NCI-H446 (cell line): Measurements from ENCODE around the gene MYH15.
"Not testable (repeated sequence)": the region's sequence is repeated elsewhere in the genome, so short reads cannot be mapped to it uniquely, and the experiment has no call there.

ENCODE experiments used
- DNase-seq, 2 experiments: peaks; one replicate each; lab custom pipeline; 2025; lab: John Stamatoyannopoulos, UW

The MYH15 gene

GRCh38 chr3:108388136-108389132 lies 122.0 kb downstream of the MYH15 start:
- DNase-seq, result peak in 1 of 2 experiments; percentile 53

GRCh38 chr3:108387063-108387462 lies 123.3 kb downstream of the MYH15 start:
- DNase-seq, result no peak

GRCh38 chr3:108383306-108383705 lies 127.1 kb downstream of the MYH15 start:
- no peak for DNase-seq

- DNase-seq, result no peak
These were observed 128.8 kb downstream of the MYH15 start for GRCh38 chr3:108381529-108382140.

- DNase-seq, result no peak
These were observed 130.1 kb downstream of the MYH15 start for GRCh38 chr3:108380128-108380795.

GRCh38 chr3:108378952-108379342 lies 131.4 kb downstream of the MYH15 start:
- DNase-seq, result not testable (repeated sequence)

- no peak for DNase-seq
These were observed 132.0 kb downstream of the MYH15 start for GRCh38 chr3:108378153-108378951.

GRCh38 chr3:108377384-108377783 lies 133.0 kb downstream of the MYH15 start:
- DNase-seq, result no peak

GRCh38 chr3:108376026-108376425 lies 134.4 kb downstream of the MYH15 start:
- no peak for DNase-seq

GRCh38 chr3:108359011-108359410 lies 151.4 kb downstream of the MYH15 start:
- no peak for DNase-seq

- no peak for DNase-seq
These were observed 153.4 kb downstream of the MYH15 start for GRCh38 chr3:108357042-108357441.

GRCh38 chr3:108354562-108354961 lies 155.8 kb downstream of the MYH15 start:
- no peak for DNase-seq

- DNase-seq, result no peak
These were observed 158.2 kb downstream of the MYH15 start for GRCh38 chr3:108352176-108352575.

GRCh38 chr3:108346301-108347227 lies 163.8 kb downstream of the MYH15 start:
- no peak for DNase-seq

GRCh38 chr3:108345492-108346205 lies 164.7 kb downstream of the MYH15 start:
- DNase-seq, result no peak

- DNase-seq, result no peak
These were observed 166.9 kb downstream of the MYH15 start for GRCh38 chr3:108343491-108343890.

GRCh38 chr3:108342837-108343486 lies 167.4 kb downstream of the MYH15 start:
- no peak for DNase-seq

GRCh38 chr3:108341911-108342310 lies 168.5 kb downstream of the MYH15 start:
- no peak for DNase-seq

- no peak for DNase-seq
These were observed 171.4 kb downstream of the MYH15 start for GRCh38 chr3:108338901-108339545.
